ENCODE data around the gene FXYD1.

The FXYD1 gene

DNA sequence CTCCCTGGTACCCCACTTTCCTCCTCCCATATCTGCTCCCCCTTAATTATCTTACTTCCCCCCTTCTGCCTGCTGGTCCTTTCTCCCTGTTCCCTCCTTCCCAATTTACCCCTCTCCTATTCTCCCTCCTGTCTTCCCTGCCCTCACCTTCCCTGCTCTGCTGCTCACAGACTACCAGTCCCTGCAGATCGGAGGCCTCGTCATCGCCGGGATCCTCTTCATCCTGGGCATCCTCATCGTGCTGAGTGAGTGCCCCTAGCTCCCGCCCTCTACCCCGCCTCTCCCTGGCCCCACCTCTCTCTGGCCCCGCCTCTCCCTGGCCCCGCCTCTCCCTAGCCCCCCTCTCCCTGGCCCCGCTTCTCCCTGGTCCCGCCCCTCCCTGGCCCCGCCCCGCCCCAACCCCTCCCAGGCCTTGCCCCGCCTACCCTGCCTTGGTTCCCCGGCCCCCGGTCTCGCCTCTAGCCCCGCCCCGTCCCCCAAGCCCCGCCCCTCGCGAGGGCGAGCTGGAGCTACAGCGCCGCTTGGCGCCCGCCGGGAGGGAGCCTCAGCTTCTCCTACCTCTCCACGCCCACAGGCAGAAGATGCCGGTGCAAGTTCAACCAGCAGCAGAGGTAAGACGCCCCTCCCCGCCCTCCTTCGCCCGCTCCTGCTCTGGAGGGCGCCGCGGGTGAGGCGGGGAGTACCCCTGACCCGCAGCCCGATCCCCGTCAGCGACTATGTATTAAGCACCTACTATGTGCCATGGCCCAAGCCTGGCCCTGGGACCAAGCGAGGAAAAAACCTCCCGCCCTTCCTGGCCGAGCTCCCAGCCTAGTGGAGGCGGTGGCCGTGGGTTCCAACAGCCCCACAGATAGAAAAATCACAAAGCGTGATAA, 2.6 kb downstream of the FXYD1 start:
- TF ChIP-seq, protein P1, sequence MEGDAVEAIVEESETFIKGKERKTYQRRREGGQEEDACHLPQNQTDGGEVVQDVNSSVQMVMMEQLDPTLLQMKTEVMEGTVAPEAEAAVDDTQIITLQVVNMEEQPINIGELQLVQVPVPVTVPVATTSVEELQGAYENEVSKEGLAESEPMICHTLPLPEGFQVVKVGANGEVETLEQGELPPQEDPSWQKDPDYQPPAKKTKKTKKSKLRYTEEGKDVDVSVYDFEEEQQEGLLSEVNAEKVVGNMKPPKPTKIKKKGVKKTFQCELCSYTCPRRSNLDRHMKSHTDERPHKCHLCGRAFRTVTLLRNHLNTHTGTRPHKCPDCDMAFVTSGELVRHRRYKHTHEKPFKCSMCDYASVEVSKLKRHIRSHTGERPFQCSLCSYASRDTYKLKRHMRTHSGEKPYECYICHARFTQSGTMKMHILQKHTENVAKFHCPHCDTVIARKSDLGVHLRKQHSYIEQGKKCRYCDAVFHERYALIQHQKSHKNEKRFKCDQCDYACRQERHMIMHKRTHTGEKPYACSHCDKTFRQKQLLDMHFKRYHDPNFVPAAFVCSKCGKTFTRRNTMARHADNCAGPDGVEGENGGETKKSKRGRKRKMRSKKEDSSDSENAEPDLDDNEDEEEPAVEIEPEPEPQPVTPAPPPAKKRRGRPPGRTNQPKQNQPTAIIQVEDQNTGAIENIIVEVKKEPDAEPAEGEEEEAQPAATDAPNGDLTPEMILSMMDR (IDR thresholded peaks at IDR 0.05): peak; percentile 46

DNA sequence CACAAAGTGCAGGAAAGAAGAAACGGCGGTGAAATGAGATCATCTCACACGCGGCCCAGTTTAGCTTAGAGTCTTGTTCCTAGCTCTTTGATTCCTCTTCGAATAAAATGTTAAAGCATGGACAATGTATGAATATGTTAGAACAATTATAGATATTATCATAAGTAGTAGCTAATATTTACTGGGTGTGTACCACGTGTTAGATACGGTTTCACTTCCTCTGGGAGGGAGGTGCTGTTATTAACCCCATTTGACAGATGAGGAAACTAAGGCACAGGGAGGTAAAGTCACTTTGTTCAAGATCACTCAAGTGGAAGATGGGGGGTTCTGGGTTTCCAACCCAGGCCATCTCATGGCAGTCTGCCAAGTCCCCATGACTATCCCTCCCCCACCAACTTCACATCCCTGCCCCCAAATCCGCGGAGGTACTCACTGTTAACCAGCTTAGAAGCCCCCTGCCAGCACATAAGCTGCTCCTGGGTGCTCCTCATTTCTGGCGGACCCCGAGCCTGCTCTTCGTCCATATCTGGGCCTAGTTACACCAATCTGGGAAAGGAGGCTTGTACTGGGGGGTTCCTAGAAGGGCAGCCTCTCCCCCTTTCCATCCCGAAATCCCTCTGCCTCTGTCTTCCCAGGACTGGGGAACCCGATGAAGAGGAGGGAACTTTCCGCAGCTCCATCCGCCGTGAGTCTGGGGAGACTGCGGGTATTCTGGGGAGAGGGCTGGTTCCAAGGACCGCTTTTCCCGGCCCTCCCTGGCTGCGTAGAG, 3.4 kb downstream of the FXYD1 start:
- H3K27me3 ChIP-seq: peaks cover 63% of the 10 kb centered on the region

More for the DNA sequence above, 2.6 kb downstream of the FXYD1 start:
- Histone ChIP-seq H3K27me3 (peaks cover 62% of the 10 kb centered on the region), H3K36me3 (no peaks in the 10 kb centered on the region), H3K9me3 (no peaks in the 10 kb centered on the region), H3K4me3 (ENCODE audit: low read depth in 1 of 2, low read length in 1 of 2) (peak overlapping the region in 1 of 2 experiments; percentile 45), H3K4me1 (ENCODE audit: control insufficient read depth in 1 of 2, insufficient read depth in 1 of 2, low read depth in 1 of 2, low read length in 1 of 2) (peaks cover 35% of the 10 kb centered on the region in 2 experiments), H3K27ac (peak overlapping the region; percentile 15)

DNA sequence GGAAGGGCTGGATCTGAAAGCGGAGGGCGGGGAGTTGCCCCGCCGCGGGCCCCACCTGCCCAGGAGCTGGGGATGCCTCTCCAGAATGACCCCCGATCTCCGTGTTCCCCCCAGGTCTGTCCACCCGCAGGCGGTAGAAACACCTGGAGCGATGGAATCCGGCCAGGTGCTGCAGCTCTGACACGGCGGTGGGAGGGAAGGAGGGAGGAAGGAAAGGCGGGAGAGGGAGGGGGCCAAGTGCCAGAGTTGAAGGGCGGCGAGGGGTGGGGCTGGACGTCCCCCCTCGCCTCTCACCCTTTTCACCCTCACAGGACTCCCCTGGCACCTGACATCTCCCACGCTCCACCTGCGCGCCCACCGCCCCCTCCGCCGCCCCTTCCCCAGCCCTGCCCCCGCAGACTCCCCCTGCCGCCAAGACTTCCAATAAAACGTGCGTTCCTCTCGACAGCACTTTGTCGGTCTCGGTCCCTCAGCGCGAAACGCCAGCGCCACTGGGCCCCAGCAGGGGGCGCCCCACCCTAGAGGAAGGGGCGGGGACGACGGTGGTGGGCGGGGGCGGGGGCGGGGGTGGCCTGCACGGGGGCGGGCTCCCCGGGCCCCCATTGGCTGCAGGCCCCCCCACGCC, 4.1 kb downstream of the FXYD1 start:
- H3K9me3 ChIP-seq: no peaks in the 10 kb centered on the region
- no peak overlapping the region for H3K27ac ChIP-seq
- H3K36me3 ChIP-seq: no peaks in the 10 kb centered on the region
- H3K4me3 ChIP-seq (ENCODE audit: low read depth in 1 of 2, low read length in 1 of 2): peak overlapping the region in 1 of 2 experiments; percentile 14
- peaks cover 35% of the 10 kb centered on the region in 2 experiments for H3K4me1 ChIP-seq (ENCODE audit: control insufficient read depth in 1 of 2, insufficient read depth in 1 of 2, low read depth in 1 of 2, low read length in 1 of 2)
- TF ChIP-seq, protein P1 (IDR thresholded peaks at IDR 0.05): peak; percentile 53
- peaks cover 63% of the 10 kb centered on the region for H3K27me3 ChIP-seq

More for the DNA sequence above, 3.4 kb downstream of the FXYD1 start:
- no peaks in the 10 kb centered on the region for H3K9me3 ChIP-seq
- TF ChIP-seq, protein P1 (IDR thresholded peaks at IDR 0.05): no peak
- peak overlapping the region in 1 of 2 experiments; percentile 14 for H3K4me3 ChIP-seq (ENCODE audit: low read depth in 1 of 2, low read length in 1 of 2)
- H3K36me3 ChIP-seq: no peaks in the 10 kb centered on the region
- H3K27ac ChIP-seq: peak overlapping the region; percentile 15
- peaks cover 35% of the 10 kb centered on the region in 2 experiments for H3K4me1 ChIP-seq (ENCODE audit: control insufficient read depth in 1 of 2, insufficient read depth in 1 of 2, low read depth in 1 of 2, low read length in 1 of 2)

DNA sequence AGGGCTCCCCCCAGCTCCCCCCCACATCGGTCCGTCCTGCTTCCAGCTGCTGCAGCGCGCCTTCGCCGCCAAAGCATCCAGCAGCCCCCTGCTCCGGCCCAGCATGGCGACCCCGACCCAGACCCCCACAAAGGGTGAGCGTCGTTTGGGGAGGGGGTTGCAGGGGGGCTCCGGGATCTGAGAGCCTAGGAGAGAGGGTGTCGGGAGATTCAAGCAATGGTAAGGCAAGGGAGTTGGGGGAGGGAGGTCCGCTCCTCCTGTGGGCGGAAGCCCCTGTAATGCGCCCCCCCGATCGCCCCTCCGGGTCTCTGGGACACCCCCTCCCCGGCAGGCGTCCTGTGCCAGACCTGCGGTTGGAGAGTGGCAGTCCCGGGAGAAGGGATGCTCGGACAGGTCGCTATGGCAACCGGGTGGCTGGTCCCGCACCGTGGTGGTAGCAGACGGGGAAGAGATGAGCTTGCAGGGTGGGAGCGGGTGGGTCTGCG, 4.6 kb downstream of the FXYD1 start, which contains the start of gene FXYD7:
FXYD7 (plus strand) TSS at position 25 of the 485 bp plus-strand sequence; CDS start at position 104, 79 bp downstream.
- Histone ChIP-seq H3K27me3 (peaks cover 63% of the 10 kb centered on the region), H3K9me3 (no peaks in the 10 kb centered on the region), H3K4me3 (ENCODE audit: low read depth in 1 of 2, low read length in 1 of 2) (peak within 1 kb of the TSS in 1 of 2 experiments; percentile 14), H3K36me3 (no peaks in the 10 kb centered on the region), H3K27ac (no peak within 1 kb of the TSS), H3K4me1 (ENCODE audit: control insufficient read depth in 1 of 2, insufficient read depth in 1 of 2, low read depth in 1 of 2, low read length in 1 of 2) (peaks cover 35% of the 10 kb centered on the region in 2 experiments)
- TF ChIP-seq, protein P1 (IDR thresholded peaks at IDR 0.05): no peak

DNA sequence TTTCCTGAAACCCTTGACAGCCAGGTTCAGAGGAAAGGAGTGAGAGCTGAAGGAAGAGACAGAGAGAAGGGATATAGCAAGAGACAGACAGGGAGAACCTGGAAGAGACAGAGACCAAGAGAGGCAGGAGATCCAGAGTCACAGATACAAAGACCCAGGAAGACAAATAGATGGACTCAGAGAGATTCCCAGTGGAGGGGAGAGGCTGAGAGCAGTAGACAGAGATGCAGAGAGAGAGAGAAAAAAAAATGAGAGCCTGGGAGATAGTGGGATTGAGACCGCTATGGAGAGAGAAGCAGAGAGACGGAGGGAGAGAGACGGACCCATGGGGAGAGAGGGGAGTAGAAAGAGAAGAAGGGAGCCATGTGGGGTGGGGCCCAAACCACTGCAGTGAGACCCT, 5.2 kb downstream of the FXYD1 start:
- Histone ChIP-seq H3K9me3 (no peaks in the 10 kb centered on the region), H3K27me3 (peaks cover 63% of the 10 kb centered on the region), H3K4me1 (ENCODE audit: control insufficient read depth in 1 of 2, insufficient read depth in 1 of 2, low read depth in 1 of 2, low read length in 1 of 2) (peaks cover 33% of the 10 kb centered on the region in 2 experiments), H3K36me3 (no peaks in the 10 kb centered on the region), H3K4me3 (ENCODE audit: low read depth in 1 of 2, low read length in 1 of 2) (no peak overlapping the region), H3K27ac (no peak overlapping the region)
- TF ChIP-seq, protein P1 (IDR thresholded peaks at IDR 0.05): no peak
